ENCODE measurements around the gene ADCYAP1R1. TPM values are rescaled to one million over a fixed set of nuclear protein-coding genes. Genes with fewer than 3 reads are reported as not detected.

The ADCYAP1R1 gene
- total RNA-seq, 6 experiments from 2014 or later, result 0.05 to 0.37 (median 0.29) TPM

- H3K27ac ChIP-seq, result no peak overlapping the region
- ATAC-seq (no peak), DNase-seq (no peak)
- H3K27me3 ChIP-seq, result no peaks in the 10 kb centered on the region
- intact Hi-C loops (cut with DNase I), result no loop called here
- no peaks in the 10 kb centered on the region for H3K4me1 ChIP-seq
- no peak overlapping the region for H3K4me3 ChIP-seq
- 59% methylated on average over 4 of the region's 4 CpGs for WGBS (ENCODE audit: insufficient coverage, low coverage, low lambda C conversion rate, missing lambda C conversion rate)
- TF ChIP-seq, protein P1, sequence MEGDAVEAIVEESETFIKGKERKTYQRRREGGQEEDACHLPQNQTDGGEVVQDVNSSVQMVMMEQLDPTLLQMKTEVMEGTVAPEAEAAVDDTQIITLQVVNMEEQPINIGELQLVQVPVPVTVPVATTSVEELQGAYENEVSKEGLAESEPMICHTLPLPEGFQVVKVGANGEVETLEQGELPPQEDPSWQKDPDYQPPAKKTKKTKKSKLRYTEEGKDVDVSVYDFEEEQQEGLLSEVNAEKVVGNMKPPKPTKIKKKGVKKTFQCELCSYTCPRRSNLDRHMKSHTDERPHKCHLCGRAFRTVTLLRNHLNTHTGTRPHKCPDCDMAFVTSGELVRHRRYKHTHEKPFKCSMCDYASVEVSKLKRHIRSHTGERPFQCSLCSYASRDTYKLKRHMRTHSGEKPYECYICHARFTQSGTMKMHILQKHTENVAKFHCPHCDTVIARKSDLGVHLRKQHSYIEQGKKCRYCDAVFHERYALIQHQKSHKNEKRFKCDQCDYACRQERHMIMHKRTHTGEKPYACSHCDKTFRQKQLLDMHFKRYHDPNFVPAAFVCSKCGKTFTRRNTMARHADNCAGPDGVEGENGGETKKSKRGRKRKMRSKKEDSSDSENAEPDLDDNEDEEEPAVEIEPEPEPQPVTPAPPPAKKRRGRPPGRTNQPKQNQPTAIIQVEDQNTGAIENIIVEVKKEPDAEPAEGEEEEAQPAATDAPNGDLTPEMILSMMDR (IDR thresholded peaks at IDR 0.05), result no peak
- no peak for TF ChIP-seq POLR2A (IDR thresholded peaks at IDR 0.05)
- no peaks in the 10 kb centered on the region for H3K36me3 ChIP-seq
- H3K9me3 ChIP-seq, result no peaks in the 10 kb centered on the region
These were observed 30.0 kb upstream of the ADCYAP1R1 start for GRCh38 chr7:31022117-31022516.

DNA sequence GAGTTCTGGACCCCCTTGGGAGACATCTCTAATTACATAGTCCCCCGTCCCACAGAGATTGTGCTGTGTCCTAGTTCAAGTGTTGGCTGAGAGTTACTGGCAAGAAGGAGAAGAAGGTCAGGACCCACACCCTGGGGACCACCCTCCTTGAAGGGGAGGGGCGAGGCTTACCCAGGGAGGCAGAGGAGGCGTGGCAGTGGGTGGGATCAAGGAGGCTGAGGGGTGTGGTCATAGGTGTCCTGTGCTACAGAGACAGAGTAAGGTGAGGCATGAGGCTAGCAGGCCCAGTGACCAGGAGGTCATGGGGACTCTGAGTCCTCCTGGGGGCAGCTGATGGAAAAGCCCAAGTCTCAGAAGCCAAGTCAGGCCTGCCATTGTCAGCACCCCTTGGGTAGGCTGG is 29.4 kb upstream of the ADCYAP1R1 start:
- intact Hi-C loops (cut with DNase I), result no loop called here
- H3K36me3 ChIP-seq, result no peaks in the 10 kb centered on the region
- DNase-seq (no peak), ATAC-seq (no peak)
- 100% methylated on average over 1 of the region's 3 CpGs for WGBS (ENCODE audit: insufficient coverage, low coverage, low lambda C conversion rate, missing lambda C conversion rate)
- no peak overlapping the region for H3K4me3 ChIP-seq
- H3K27me3 ChIP-seq, result no peaks in the 10 kb centered on the region
- no peaks in the 10 kb centered on the region for H3K4me1 ChIP-seq
- no peak for TF ChIP-seq POLR2A (IDR thresholded peaks at IDR 0.05)
- TF ChIP-seq, protein P1 (IDR thresholded peaks at IDR 0.05), result no peak
- no peak overlapping the region for H3K27ac ChIP-seq
- H3K9me3 ChIP-seq, result no peaks in the 10 kb centered on the region

DNA sequence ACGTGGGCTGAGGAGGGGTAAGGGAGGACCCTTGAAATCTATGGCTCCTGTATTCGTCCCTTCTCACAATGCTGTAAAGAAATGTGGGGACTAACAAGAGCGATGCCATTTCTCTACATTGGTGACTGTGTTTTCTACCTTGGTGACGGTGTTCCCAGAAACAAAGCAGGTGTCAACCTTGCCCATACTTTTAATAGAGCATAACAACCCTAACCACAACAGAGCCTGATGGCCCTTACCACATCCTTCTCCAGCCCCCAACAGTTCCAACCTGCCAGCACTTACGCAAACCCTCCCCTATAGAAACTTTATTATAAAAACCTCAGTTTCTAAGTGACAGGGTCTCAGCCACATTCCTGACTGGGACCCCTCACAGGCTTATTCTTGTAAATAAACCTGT is 28.2 kb upstream of the ADCYAP1R1 start:
- H3K36me3 ChIP-seq, result no peaks in the 10 kb centered on the region
- no peaks in the 10 kb centered on the region for H3K9me3 ChIP-seq
- intact Hi-C loops (cut with DNase I), result no loop called here
- no peak overlapping the region for H3K4me3 ChIP-seq
- DNase-seq (no peak), ATAC-seq (no peak)
- H3K27ac ChIP-seq, result no peak overlapping the region
- no peaks in the 10 kb centered on the region for H3K4me1 ChIP-seq
- 76% methylated on average over 2 of the region's 5 CpGs for WGBS (ENCODE audit: insufficient coverage, low coverage, low lambda C conversion rate, missing lambda C conversion rate)
- no peak for TF ChIP-seq POLR2A (IDR thresholded peaks at IDR 0.05)
- TF ChIP-seq, protein P1 (IDR thresholded peaks at IDR 0.05), result no peak
- H3K27me3 ChIP-seq, result no peaks in the 10 kb centered on the region

DNA sequence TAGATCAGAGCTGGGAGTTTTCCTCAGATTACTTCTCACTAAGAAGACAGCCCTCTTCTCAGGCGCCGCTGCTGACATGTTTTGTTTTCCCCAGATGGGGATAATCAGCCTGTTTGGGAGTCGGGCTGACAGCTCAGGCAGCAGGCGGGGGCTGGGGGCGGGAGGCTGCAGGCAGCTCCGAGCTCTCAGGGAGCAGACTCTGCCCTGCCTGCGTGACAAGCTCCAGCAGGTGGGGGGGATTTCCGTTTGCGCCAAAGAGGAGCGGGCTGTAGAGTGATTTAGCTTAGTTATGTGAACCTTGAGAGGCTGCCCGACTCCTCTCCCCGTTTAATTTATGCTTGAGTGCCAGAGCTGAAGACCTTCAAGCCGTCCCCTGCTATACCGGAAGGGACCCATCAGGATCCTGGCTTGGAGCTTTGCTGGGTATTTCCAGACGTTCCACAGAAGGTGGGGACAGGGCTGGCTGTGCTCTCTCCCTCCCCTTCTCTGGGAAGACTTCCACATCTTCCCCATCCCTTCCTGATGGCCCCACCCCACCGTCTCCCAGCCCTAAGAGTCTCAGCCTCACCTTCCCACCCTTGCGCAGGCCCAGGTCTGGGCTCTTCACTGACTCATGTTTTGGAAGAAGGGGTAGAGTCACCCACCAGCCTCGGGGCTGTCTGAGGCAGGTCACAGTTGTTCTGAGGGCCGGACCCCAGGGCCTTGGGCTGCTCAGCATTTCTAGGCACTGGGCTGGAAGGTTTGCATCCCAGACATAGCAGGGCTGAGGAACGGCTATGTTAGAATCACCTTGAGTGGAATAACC is 24.7 kb upstream of the ADCYAP1R1 start:
- Histone ChIP-seq H3K4me1 (no peaks in the 10 kb centered on the region), H3K27me3 (no peaks in the 10 kb centered on the region), H3K4me3 (no peak overlapping the region), H3K9me3 (no peaks in the 10 kb centered on the region), H3K36me3 (no peaks in the 10 kb centered on the region), H3K27ac (no peak overlapping the region)
- 40% methylated on average over 6 of the region's 20 CpGs for WGBS (ENCODE audit: insufficient coverage, low coverage, low lambda C conversion rate, missing lambda C conversion rate)
- intact Hi-C loops (cut with DNase I), result no loop called here
- DNase-seq (peak in 1 of 3 donors; percentile 29), ATAC-seq (peak in 3 of 4 donors; percentile 8 to 36 (median 31))
- TF ChIP-seq, protein P1 (IDR thresholded peaks at IDR 0.05), result no peak
- no peak for TF ChIP-seq POLR2A (IDR thresholded peaks at IDR 0.05)

All from right lobe of liver (tissue), 6 donors.